Measurements from ENCODE around the gene ASIP.

DNA sequence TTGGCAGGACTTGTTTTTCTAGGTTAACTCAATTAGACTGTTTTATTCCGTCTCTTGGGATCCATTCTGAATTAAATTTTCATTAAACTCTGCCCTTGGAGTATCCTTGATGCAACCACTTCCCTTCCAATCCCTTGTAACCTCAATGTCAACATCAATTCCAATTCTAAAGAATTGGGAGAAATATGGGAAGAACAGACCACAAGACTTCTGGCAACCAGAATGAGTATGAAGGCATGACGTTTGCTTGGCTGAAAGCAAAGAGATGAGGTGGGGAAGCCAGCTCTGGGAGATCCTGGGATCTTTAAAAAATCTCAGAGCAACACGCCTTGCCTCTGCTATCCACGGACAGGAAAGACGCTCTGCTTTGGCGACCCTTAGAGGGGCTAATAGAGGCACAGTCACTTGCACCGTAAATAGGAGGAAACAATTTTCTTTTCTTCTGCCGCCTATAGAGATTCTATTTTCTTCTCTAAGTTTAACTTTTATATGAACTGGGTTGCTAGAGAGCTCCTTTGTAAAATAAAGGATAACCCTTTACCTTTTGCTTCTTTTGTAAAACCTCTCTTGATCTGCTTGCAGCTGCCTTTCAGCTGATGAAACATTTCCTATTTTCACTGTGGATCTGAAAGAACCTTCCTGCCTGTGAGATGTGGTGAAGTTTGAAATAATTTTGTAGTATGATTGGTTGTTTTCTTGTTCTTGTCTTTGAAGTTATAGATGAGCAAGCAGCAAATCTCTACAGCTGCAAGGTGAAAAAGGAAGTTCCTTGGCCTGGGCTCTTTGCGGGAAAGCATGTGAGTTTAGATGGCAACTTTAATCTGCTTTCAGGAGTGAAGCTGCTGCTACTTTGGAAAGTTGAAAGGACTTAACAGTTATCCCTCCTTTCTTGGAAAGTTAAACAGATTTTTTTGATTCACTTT is at the start of gene ASIP:
- TF ChIP-seq, protein P1, sequence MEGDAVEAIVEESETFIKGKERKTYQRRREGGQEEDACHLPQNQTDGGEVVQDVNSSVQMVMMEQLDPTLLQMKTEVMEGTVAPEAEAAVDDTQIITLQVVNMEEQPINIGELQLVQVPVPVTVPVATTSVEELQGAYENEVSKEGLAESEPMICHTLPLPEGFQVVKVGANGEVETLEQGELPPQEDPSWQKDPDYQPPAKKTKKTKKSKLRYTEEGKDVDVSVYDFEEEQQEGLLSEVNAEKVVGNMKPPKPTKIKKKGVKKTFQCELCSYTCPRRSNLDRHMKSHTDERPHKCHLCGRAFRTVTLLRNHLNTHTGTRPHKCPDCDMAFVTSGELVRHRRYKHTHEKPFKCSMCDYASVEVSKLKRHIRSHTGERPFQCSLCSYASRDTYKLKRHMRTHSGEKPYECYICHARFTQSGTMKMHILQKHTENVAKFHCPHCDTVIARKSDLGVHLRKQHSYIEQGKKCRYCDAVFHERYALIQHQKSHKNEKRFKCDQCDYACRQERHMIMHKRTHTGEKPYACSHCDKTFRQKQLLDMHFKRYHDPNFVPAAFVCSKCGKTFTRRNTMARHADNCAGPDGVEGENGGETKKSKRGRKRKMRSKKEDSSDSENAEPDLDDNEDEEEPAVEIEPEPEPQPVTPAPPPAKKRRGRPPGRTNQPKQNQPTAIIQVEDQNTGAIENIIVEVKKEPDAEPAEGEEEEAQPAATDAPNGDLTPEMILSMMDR (IDR thresholded peaks at IDR 0.05; ENCODE audit: low read depth, low read length, poor library complexity, severe bottlenecking), result no peak
- no peak for TF ChIP-seq EZH2phosphoT487 (IDR thresholded peaks at IDR 0.05; ENCODE audit: borderline replicate concordance, low read length)

Data from DOHH2 (cell line).